ENCODE measurements around the gene RAP1GAP2.
"Not testable (repeated sequence)": the region's sequence is repeated elsewhere in the genome, so short reads cannot be mapped to it uniquely, and the experiment has no call there.

Gene RAP1GAP2

GRCh38 chr17:3073850-3074249 is 277.6 kb downstream of the RAP1GAP2 start:
- DNase-seq, result not testable (repeated sequence)
